Measurements from ENCODE around the gene XPNPEP1. TPM values are rescaled to one million over a fixed set of nuclear protein-coding genes. Genes with fewer than 3 reads are reported as not detected.

Gene XPNPEP1
- total RNA-seq, 1 experiment from 2014 or later, result 71.3 TPM

GRCh38 chr10:109852475-109853037 lies 70.8 kb downstream of the XPNPEP1 start:
- H2BK120ac ChIP-seq (ENCODE audit: low read depth, low read length, poor library complexity, severe bottlenecking), result no peak overlapping the region
- H3K27ac Mint-ChIP-seq, result no peak overlapping the region; a peak in 1 of 7 replicates
- H3T11ph ChIP-seq (ENCODE audit: low read length), result no peak overlapping the region
- H3K27me3 ChIP-seq (ENCODE audit: insufficient read depth, low read length), result no peaks in the 10 kb centered on the region
- H4K5ac ChIP-seq (ENCODE audit: insufficient read length, low read depth, low read length), result no peak overlapping the region
- H2BK5ac ChIP-seq (ENCODE audit: insufficient read length, low read length), result no peak overlapping the region
- H3K4me3 Mint-ChIP-seq, result no peak overlapping the region
- H3K4me2 ChIP-seq (ENCODE audit: insufficient read depth, insufficient read length, low read length), result no peak overlapping the region
- H3K9me3 ChIP-seq (ENCODE audit: control insufficient read depth, low read depth, low read length), result no peaks in the 10 kb centered on the region
- H3K27ac ChIP-seq (ENCODE audit: insufficient read length, low read depth, low read length), result no peak overlapping the region
- H2AK5ac ChIP-seq (ENCODE audit: insufficient read length, low read length), result no peak overlapping the region
- peak; percentile 77 for DNase-seq
- no peaks in the 10 kb centered on the region for H3K79me1 ChIP-seq (ENCODE audit: insufficient read depth, low read depth, low read length, poor library complexity, severe bottlenecking)
- no peaks in the 10 kb centered on the region for H4K20me1 ChIP-seq (ENCODE audit: control insufficient read depth, insufficient read depth, insufficient read length)
- H3K23me2 ChIP-seq (ENCODE audit: insufficient read length, low read depth, low read length, poor library complexity, severe bottlenecking), result no peaks in the 10 kb centered on the region
- no peak overlapping the region for H4K8ac ChIP-seq (replicated peaks; ENCODE audit: insufficient read length, low read depth, low read length)
- no peak overlapping the region for H2BK12ac ChIP-seq (ENCODE audit: insufficient read length, low read depth, low read length)
- no peak overlapping the region for H4K91ac ChIP-seq (ENCODE audit: insufficient read length, low read depth, low read length)
- H2BK20ac ChIP-seq (ENCODE audit: low read depth, low read length, poor library complexity, severe bottlenecking), result no peak overlapping the region
- H3K79me2 ChIP-seq (ENCODE audit: insufficient read depth, low read length), result no peaks in the 10 kb centered on the region
- no peak overlapping the region for H3K56ac ChIP-seq (ENCODE audit: insufficient read length, low read depth, low read length)
- no peak overlapping the region for H3K23ac ChIP-seq (ENCODE audit: insufficient read length, low read depth, low read length)
- no peak overlapping the region for H3K18ac ChIP-seq (ENCODE audit: insufficient read length, low read depth, low read length)
- H3K14ac ChIP-seq (ENCODE audit: insufficient read depth, low read length), result no peak overlapping the region
- peak; percentile 94 for TF ChIP-seq CTCF (conservative IDR thresholded peaks at IDR 0.05)
- no peak overlapping the region for H3K9ac ChIP-seq (ENCODE audit: extremely low read depth, insufficient read length, low read length)
- H3K4me1 Mint-ChIP-seq, result peaks cover 3% of the 10 kb centered on the region in 2 experiments; a peak in 1 of 4 replicates
- H2BK15ac ChIP-seq (ENCODE audit: low read depth, low read length), result no peak overlapping the region
- H3K4me1 ChIP-seq (ENCODE audit: insufficient read depth, low read length), result no peaks in the 10 kb centered on the region
- H3K9me3 Mint-ChIP-seq, result no peaks in the 10 kb centered on the region
- H3K36me3 Mint-ChIP-seq (ENCODE audit: insufficient read depth in 1 of 3, low read depth in 3 of 3), result no peaks in the 10 kb centered on the region
- H3K4ac ChIP-seq (ENCODE audit: low read depth, low read length), result no peak overlapping the region
- H3K27me3 Mint-ChIP-seq (ENCODE audit: low read depth), result peaks cover 5% of the 10 kb centered on the region
- WGBS (ENCODE audit: extremely low coverage, insufficient read length, low lambda C conversion rate), result no CpG with 5 or more reads among the region's 13 CpGs
- H2AFZ ChIP-seq (ENCODE audit: low read length), result no peak overlapping the region

Measured in H9 (cell line).